K562 (cell line): ENCODE results near the gene ADGRG1. TPM values are rescaled to one million over a fixed set of nuclear protein-coding genes. Genes with fewer than 3 reads are reported as not detected.

Experiments used
- BCOR ChIP-seq: fragments of 450-650 bp; IDR thresholded peaks from 2 replicates; pipeline ENCODE4 v1.6.1; 2016
- EGR1 ChIP-seq: fragments of 450-650 bp; conservative IDR thresholded peaks from 2 replicates; pipeline ENCODE4 v1.6.1; 2017; ENCODE audit warnings: mild to moderate bottlenecking
- ESRRA ChIP-seq: fragments of 450-650 bp; IDR thresholded peaks from 2 replicates; pipeline ENCODE4 v1.6.1; 2014; ENCODE audit warnings: low read depth, mild to moderate bottlenecking, moderate library complexity, borderline replicate concordance
- EZH2 ChIP-seq: IDR thresholded peaks from 2 replicates; pipeline ENCODE4 v1.6.1; 2012; ENCODE audit warnings: low read depth, mild to moderate bottlenecking, inconsistent platforms, low read length, borderline replicate concordance
- HDAC3 ChIP-seq: fragments of 450-650 bp; IDR thresholded peaks from 2 replicates; pipeline ENCODE4 v1.6.1; 2018; ENCODE audit warnings: borderline replicate concordance, mild to moderate bottlenecking, moderate library complexity; ENCODE audit not compliant: partially characterized antibody
- NEUROD1 ChIP-seq: fragments of 150-350 bp; IDR thresholded peaks from 2 replicates; pipeline ENCODE4 v1.6.1; 2014; ENCODE audit warnings: borderline replicate concordance, low read length, low read depth; ENCODE audit not compliant: partially characterized antibody
- XRCC5 ChIP-seq: fragments of 200-400 bp; formaldehyde crosslinking; IDR thresholded peaks from 2 replicates; pipeline ENCODE4 v1.6.1; 2017; ENCODE audit warnings: low read depth, mild to moderate bottlenecking, low read length
- ZNF232 ChIP-seq: sonication (generic); formaldehyde crosslinking; IDR thresholded peaks from 2 replicates; pipeline ENCODE4 v1.8.0; 2022; ENCODE audit warnings: mild to moderate bottlenecking, missing genetic modification reagents
- ZNF436 ChIP-seq: fragments of 250-450, 450-650 bp; sonication (Bioruptor Pico); formaldehyde crosslinking; IDR thresholded peaks from 2 replicates; pipeline ENCODE4 v1.7.0; 2020; ENCODE audit warnings: mild to moderate bottlenecking
- ZNF57 ChIP-seq: fragments of 450-650 bp; formaldehyde crosslinking; IDR thresholded peaks from 2 replicates; pipeline ENCODE4 v1.4.0; 2020; ENCODE audit warnings: mild to moderate bottlenecking, moderate library complexity
- polyA plus RNA-seq, 8 experiments: library from polyadenylated mRNA; depleted of rRNA in 4 of 8; stranded (reverse) in 5 of 8; unstranded in 3 of 8; fragments of >200 nt; fragmentation: Nextera tagmentation in 2 of 8; fragmentation: Illumina TruSeq in 1 of 8; extraction: Ambion mirVana in 2 of 8; extraction: Trizol in 1 of 8; gene quantifications; 2 replicates each; pipeline versions ENCODE4 v1.2.1 to v1.2.3, GENCODE V29; 2011 to 2014; ENCODE audit warnings: inconsistent platforms in 1 of 8, missing spikeins in 1 of 8
- total RNA-seq, 7 experiments: library from RNA; depleted of rRNA in 6 of 7; stranded (reverse); fragments of >200 nt in 6 of 7; fragmentation: Illumina TruSeq in 2 of 7; extraction: Trizol in 2 of 7; gene quantifications; 2 replicates each; pipeline versions ENCODE4 v1.2.1 to v1.2.3, GENCODE V29; 2011 to 2021; ENCODE audit warnings: low replicate concordance in 1 of 7
- TF ChIP-seq, protein P1 (sequence below), 2 experiments: fragments of 450-650 bp; IDR thresholded peaks; 2 replicates each; pipeline ENCODE4 v1.6.1; 2018; ENCODE audit warnings: mild to moderate bottlenecking in 2 of 2, low read depth in 1 of 2; ENCODE audit not compliant: partially characterized antibody in 2 of 2
- TF ChIP-seq, protein P2 (sequence below): fragments of 200-400 bp; formaldehyde crosslinking; IDR thresholded peaks from 2 replicates; pipeline ENCODE4 v1.6.1; 2017; ENCODE audit warnings: mild to moderate bottlenecking, low read depth, low read length, moderate library complexity
- TF ChIP-seq, protein P3 (sequence below): fragments of 450-650 bp; formaldehyde crosslinking; IDR thresholded peaks from 2 replicates; pipeline ENCODE4 v1.4.0; 2022; ENCODE audit warnings: mild to moderate bottlenecking, moderate library complexity
- TF ChIP-seq, protein P4 (sequence below), 2 experiments: fragments of 250-450 bp in 1 of 2; fragments of 450-650 bp in 1 of 2; sonication (Bioruptor Pico) in 1 of 2; IDR thresholded peaks; 2 replicates each; pipeline versions ENCODE4 v1.6.1 to v1.8.0; 2016 to 2021; ENCODE audit warnings: mild to moderate bottlenecking in 2 of 2, moderate library complexity in 2 of 2, missing compliant biosample characterization in 1 of 2, missing genetic modification characterization in 1 of 2
- TF ChIP-seq, protein P5 (sequence below): sonication (generic); formaldehyde crosslinking; IDR thresholded peaks from 2 replicates; pipeline ENCODE4 v1.8.0; 2022; ENCODE audit warnings: missing genetic modification reagents, mild to moderate bottlenecking, moderate library complexity, borderline replicate concordance

Gene ADGRG1
- total and polyA plus RNA-seq, 9 of the 15 experiments (the other 6 are each of a cell fraction or from before 2014, with no cell fraction given): 0.04 to 0.31 (median 0.16) TPM; not detected in 6

DNA sequence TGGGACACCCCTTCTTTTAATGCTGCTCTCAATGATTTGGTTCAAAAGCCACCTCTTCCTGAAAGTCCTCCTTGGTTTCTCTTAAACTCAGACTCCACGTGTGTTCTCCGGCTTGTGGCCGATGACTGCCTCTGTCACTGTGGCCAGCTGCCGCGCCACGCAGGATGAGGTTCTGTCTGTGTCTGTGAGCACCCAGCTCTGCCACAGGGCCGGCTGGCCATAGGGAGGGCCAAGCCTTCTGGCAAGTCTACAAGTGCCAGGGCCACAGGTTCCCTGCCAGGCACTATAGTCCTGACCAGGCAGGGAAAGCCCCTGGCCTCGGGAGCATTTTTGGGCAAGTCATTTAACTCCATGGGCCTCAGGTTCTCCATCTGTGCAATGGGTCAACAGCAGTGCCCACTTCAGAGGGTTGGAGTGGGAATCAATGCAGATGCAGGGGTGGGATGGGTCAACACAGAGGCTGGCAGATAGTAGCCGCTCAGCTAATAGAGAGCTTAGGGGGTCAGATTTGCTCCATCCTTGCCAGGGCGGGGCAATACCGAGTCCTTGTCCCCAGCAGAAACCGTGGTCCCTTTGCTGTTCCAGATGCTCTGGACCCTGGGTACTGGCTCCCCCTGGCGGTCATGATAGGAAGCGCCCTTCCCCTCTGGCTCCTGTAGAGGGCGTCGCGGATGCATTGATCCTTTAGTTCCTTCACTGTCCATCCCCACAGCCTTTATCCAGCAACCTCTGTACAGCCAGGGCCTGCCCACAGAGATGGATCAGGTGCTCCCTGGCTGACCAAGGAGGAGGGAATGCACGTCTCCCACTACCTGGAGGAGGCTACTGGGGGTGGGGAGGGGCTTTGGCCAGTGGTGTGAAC lies 20.4 kb downstream of the ADGRG1 start (continued):
- no peak for TF ChIP-seq ZNF57 (CRISPR knock-in tag)
- peak; percentile 58; the same call in 1 of the 2 replicates for TF ChIP-seq ESRRA
- peak; percentile 81 for TF ChIP-seq ZNF436
- peak; percentile 69 for TF ChIP-seq NEUROD1
- TF ChIP-seq, protein P1, sequence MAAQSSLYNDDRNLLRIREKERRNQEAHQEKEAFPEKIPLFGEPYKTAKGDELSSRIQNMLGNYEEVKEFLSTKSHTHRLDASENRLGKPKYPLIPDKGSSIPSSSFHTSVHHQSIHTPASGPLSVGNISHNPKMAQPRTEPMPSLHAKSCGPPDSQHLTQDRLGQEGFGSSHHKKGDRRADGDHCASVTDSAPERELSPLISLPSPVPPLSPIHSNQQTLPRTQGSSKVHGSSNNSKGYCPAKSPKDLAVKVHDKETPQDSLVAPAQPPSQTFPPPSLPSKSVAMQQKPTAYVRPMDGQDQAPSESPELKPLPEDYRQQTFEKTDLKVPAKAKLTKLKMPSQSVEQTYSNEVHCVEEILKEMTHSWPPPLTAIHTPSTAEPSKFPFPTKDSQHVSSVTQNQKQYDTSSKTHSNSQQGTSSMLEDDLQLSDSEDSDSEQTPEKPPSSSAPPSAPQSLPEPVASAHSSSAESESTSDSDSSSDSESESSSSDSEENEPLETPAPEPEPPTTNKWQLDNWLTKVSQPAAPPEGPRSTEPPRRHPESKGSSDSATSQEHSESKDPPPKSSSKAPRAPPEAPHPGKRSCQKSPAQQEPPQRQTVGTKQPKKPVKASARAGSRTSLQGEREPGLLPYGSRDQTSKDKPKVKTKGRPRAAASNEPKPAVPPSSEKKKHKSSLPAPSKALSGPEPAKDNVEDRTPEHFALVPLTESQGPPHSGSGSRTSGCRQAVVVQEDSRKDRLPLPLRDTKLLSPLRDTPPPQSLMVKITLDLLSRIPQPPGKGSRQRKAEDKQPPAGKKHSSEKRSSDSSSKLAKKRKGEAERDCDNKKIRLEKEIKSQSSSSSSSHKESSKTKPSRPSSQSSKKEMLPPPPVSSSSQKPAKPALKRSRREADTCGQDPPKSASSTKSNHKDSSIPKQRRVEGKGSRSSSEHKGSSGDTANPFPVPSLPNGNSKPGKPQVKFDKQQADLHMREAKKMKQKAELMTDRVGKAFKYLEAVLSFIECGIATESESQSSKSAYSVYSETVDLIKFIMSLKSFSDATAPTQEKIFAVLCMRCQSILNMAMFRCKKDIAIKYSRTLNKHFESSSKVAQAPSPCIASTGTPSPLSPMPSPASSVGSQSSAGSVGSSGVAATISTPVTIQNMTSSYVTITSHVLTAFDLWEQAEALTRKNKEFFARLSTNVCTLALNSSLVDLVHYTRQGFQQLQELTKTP (IDR thresholded peaks at IDR 0.05; ENCODE audit: low read depth in 1 of 2, partially characterized antibody in 2 of 2): no peak
- TF ChIP-seq, protein P2, sequence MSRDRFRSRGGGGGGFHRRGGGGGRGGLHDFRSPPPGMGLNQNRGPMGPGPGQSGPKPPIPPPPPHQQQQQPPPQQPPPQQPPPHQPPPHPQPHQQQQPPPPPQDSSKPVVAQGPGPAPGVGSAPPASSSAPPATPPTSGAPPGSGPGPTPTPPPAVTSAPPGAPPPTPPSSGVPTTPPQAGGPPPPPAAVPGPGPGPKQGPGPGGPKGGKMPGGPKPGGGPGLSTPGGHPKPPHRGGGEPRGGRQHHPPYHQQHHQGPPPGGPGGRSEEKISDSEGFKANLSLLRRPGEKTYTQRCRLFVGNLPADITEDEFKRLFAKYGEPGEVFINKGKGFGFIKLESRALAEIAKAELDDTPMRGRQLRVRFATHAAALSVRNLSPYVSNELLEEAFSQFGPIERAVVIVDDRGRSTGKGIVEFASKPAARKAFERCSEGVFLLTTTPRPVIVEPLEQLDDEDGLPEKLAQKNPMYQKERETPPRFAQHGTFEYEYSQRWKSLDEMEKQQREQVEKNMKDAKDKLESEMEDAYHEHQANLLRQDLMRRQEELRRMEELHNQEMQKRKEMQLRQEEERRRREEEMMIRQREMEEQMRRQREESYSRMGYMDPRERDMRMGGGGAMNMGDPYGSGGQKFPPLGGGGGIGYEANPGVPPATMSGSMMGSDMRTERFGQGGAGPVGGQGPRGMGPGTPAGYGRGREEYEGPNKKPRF: no peak
- TF ChIP-seq ZNF232 (CRISPR knock-in tag): no peak
- no peak for TF ChIP-seq EZH2
- TF ChIP-seq, protein P3, sequence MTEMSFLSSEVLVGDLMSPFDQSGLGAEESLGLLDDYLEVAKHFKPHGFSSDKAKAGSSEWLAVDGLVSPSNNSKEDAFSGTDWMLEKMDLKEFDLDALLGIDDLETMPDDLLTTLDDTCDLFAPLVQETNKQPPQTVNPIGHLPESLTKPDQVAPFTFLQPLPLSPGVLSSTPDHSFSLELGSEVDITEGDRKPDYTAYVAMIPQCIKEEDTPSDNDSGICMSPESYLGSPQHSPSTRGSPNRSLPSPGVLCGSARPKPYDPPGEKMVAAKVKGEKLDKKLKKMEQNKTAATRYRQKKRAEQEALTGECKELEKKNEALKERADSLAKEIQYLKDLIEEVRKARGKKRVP: no peak
- peak; percentile 83 for TF ChIP-seq BCOR
- TF ChIP-seq, protein P4, sequence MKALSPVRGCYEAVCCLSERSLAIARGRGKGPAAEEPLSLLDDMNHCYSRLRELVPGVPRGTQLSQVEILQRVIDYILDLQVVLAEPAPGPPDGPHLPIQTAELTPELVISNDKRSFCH (CRISPR knock-in tag; IDR thresholded peaks at IDR 0.05): no peak
- TF ChIP-seq, protein P4 (tag; IDR thresholded peaks at IDR 0.05): no peak
- TF ChIP-seq, protein P5, sequence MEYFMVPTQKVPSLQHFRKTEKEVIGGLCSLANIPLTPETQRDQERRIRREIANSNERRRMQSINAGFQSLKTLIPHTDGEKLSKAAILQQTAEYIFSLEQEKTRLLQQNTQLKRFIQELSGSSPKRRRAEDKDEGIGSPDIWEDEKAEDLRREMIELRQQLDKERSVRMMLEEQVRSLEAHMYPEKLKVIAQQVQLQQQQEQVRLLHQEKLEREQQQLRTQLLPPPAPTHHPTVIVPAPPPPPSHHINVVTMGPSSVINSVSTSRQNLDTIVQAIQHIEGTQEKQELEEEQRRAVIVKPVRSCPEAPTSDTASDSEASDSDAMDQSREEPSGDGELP (CRISPR knock-in tag): peak; percentile 82
- TF ChIP-seq EGR1: no peak
- TF ChIP-seq HDAC3: no peak
- TF ChIP-seq XRCC5: peak; percentile 99
